Measurements from ENCODE around the gene LIMS2. TPM values are rescaled to one million over a fixed set of nuclear protein-coding genes. Genes with fewer than 3 reads are reported as not detected.

LIMS2 gene
- total and polyA plus RNA-seq, 2 of the 8 experiments (the other 6 are each of a cell fraction or from before 2014, with no cell fraction given) = 3.3 to 4.8 TPM

- Histone ChIP-seq H4K91ac (replicated peaks; ENCODE audit: insufficient read length, low read length) (no peak overlapping the region), H3K4me3 (ENCODE audit: extremely low read depth in 1 of 4, insufficient read depth in 2 of 4, low read depth in 3 of 4, low read length in 4 of 4) (no peak overlapping the region), H4K5ac (ENCODE audit: insufficient read length, low read depth, low read length) (no peak overlapping the region), H3K4ac (replicated peaks; ENCODE audit: insufficient read length, low read depth, low read length) (no peak overlapping the region), H3K14ac (ENCODE audit: insufficient read length) (no peak overlapping the region), H2BK12ac (ENCODE audit: low read depth, low read length) (no peak overlapping the region), H2BK5ac (ENCODE audit: low read depth, low read length) (no peak overlapping the region), H2AFZ (ENCODE audit: low read length) (no peak overlapping the region), H4K8ac (ENCODE audit: extremely low read depth, insufficient read depth, low read length) (no peak overlapping the region), H2BK120ac (replicated peaks; ENCODE audit: low read depth, low read length) (no peak overlapping the region), H2AK5ac (ENCODE audit: low read depth, low read length) (no peak overlapping the region), H4K20me1 (replicated peaks in 1 of 2; ENCODE audit: control insufficient read depth in 1 of 2, insufficient read depth in 2 of 2, low read length in 2 of 2) (no peaks in the 10 kb centered on the region), H3K23me2 (ENCODE audit: low read depth, low read length) (no peaks in the 10 kb centered on the region), H3K79me1 (ENCODE audit: low read depth, low read length) (no peaks in the 10 kb centered on the region), H3K9me3 (ENCODE audit: insufficient read depth in 2 of 2, low read depth in 1 of 2, low read length in 1 of 2) (no peaks in the 10 kb centered on the region; a peak in 2 of 4 replicates), H3K9ac (replicated peaks in 1 of 4; ENCODE audit: extremely low read depth in 1 of 4, low read depth in 3 of 4, low read length in 3 of 4) (no peak overlapping the region), H3K36me3 (ENCODE audit: control insufficient read depth in 2 of 4, insufficient read depth in 4 of 4, low read length in 3 of 4) (no peaks in the 10 kb centered on the region), H3K4me1 (replicated peaks in 1 of 4; ENCODE audit: control insufficient read depth in 3 of 4, insufficient read depth in 4 of 4, low read length in 3 of 4) (no peaks in the 10 kb centered on the region; a peak in 1 of 7 replicates), H3K27ac (ENCODE audit: low read depth, low read length) (no peak overlapping the region), H3K56ac (replicated peaks; ENCODE audit: insufficient read length, low read depth, low read length) (no peak overlapping the region), H3K4me2 (ENCODE audit: insufficient read depth in 1 of 2, low read depth in 2 of 2, low read length in 2 of 2) (no peak overlapping the region), H3K23ac (ENCODE audit: insufficient read length) (no peak overlapping the region), H3K27me3 (replicated peaks in 1 of 4; ENCODE audit: control insufficient read depth in 3 of 4, extremely low read depth in 1 of 4, insufficient read depth in 3 of 4, low read length in 3 of 4) (no peaks in the 10 kb centered on the region), H3K18ac (ENCODE audit: extremely low read depth, low read length) (no peak overlapping the region), H2BK20ac (ENCODE audit: low read length) (no peak overlapping the region), H3K79me2 (ENCODE audit: control insufficient read depth in 1 of 2, insufficient read depth in 2 of 2, low read length in 2 of 2) (no peaks in the 10 kb centered on the region), H2BK15ac (ENCODE audit: low read length) (no peak overlapping the region)
- no peak for FAIRE-seq
- WGBS, 2 experiments (ENCODE audit: extremely low coverage in 1 of 2, insufficient coverage in 1 of 2, insufficient read length in 1 of 2, insufficient replicate concordance in 2 of 2, low coverage in 1 of 2, low lambda C conversion rate in 2 of 2, missing lambda C conversion rate in 1 of 2) = 88% methylated on average over 18 of the region's 18 CpGs; no CpG with 5 or more reads in 1 of the 2 experiments
- ChIA-PET CTCF (ENCODE audit: partially characterized antibody) (interaction anchor here (1.0 to 1.7 kb wide), 7 partner anchors 10 to 34 kb away, joined by 3 to 4 read pairs (median 3); no protein-coding TSS in a partner anchor), POLR2A (ENCODE audit: partially characterized antibody) (no interaction called here)
- DNase-seq (ENCODE audit: low read depth in 1 of 2, low spot score in 2 of 2) = peak in 1 of 2 experiments; percentile 38
- TF ChIP-seq TAF1 (IDR thresholded peaks at IDR 0.05; ENCODE audit: low read depth, low read length) (no peak), KDM1A (IDR thresholded peaks at IDR 0.05; ENCODE audit: borderline replicate concordance, low read length) (no peak), ASH2L (IDR thresholded peaks at IDR 0.05; ENCODE audit: low read length) (no peak), POLR2AphosphoS5 (IDR thresholded peaks at IDR 0.05; ENCODE audit: low read depth, low read length) (no peak), EGR1 (IDR thresholded peaks at IDR 0.05; ENCODE audit: borderline replicate concordance, low read depth, low read length) (no peak), PHF8 (conservative IDR thresholded peaks at IDR 0.05; ENCODE audit: low read depth, low read length) (no peak)
- TF ChIP-seq, protein P1, sequence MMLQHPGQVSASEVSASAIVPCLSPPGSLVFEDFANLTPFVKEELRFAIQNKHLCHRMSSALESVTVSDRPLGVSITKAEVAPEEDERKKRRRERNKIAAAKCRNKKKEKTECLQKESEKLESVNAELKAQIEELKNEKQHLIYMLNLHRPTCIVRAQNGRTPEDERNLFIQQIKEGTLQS (IDR thresholded peaks at IDR 0.05; ENCODE audit: insufficient read depth, low read depth, low read length) = no peak
- TF ChIP-seq, protein P2, sequence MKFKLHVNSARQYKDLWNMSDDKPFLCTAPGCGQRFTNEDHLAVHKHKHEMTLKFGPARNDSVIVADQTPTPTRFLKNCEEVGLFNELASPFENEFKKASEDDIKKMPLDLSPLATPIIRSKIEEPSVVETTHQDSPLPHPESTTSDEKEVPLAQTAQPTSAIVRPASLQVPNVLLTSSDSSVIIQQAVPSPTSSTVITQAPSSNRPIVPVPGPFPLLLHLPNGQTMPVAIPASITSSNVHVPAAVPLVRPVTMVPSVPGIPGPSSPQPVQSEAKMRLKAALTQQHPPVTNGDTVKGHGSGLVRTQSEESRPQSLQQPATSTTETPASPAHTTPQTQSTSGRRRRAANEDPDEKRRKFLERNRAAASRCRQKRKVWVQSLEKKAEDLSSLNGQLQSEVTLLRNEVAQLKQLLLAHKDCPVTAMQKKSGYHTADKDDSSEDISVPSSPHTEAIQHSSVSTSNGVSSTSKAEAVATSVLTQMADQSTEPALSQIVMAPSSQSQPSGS (IDR thresholded peaks at IDR 0.05; ENCODE audit: low read length) = no peak
These were observed 59.7 kb downstream of the LIMS2 start for GRCh38 chr2:127615511-127616166.
